HG03139 (cell line): ENCODE data around the gene ATP5MC2.
"Not testable (repeated sequence)": the region's sequence is repeated elsewhere in the genome, so short reads cannot be mapped to it uniquely, and the experiment has no call there.

Experiments
- ATAC-seq: cut with Tn5 transposase; IDR thresholded peaks from one replicate; pipeline ENCODE4 v1.9.1; 2021; ENCODE audit not compliant: unreplicated experiment

Gene ATP5MC2

GRCh38 chr12:53675701-53676607 is at the start of gene ATP5MC2:
ATP5MC2 (minus strand) TSS chr12:53676083; CDS start chr12:53672614, 3,469 bp downstream.
- ATAC-seq, result peak; percentile 90

GRCh38 chr12:53722450-53723041 is 46.7 kb upstream of the ATP5MC2 start:
- no peak for ATAC-seq

- ATAC-seq, result no peak
These were observed 45.1 kb upstream of the ATP5MC2 start for GRCh38 chr12:53720946-53721345.

GRCh38 chr12:53719649-53720048 is 43.8 kb upstream of the ATP5MC2 start:
- no peak for ATAC-seq

- not testable (repeated sequence) for ATAC-seq
These were observed 42.7 kb upstream of the ATP5MC2 start for GRCh38 chr12:53718567-53718966.

GRCh38 chr12:53717319-53717718 is 41.4 kb upstream of the ATP5MC2 start:
- ATAC-seq, result no peak

- ATAC-seq, result no peak
These were observed 38.1 kb upstream of the ATP5MC2 start for GRCh38 chr12:53714004-53714403.

GRCh38 chr12:53713516-53713915 is 37.6 kb upstream of the ATP5MC2 start:
- ATAC-seq, result no peak

GRCh38 chr12:53712059-53712643 is 36.3 kb upstream of the ATP5MC2 start:
- no peak for ATAC-seq

- no peak for ATAC-seq
These were observed 34.2 kb upstream of the ATP5MC2 start for GRCh38 chr12:53710091-53710490.

- ATAC-seq, result no peak
These were observed 33.8 kb upstream of the ATP5MC2 start for GRCh38 chr12:53709671-53710070.

- no peak for ATAC-seq
These were observed 30.2 kb upstream of the ATP5MC2 start for GRCh38 chr12:53706080-53706479.

GRCh38 chr12:53703756-53704155 is 27.9 kb upstream of the ATP5MC2 start:
- ATAC-seq, result no peak

- ATAC-seq, result no peak
These were observed 25.8 kb upstream of the ATP5MC2 start for GRCh38 chr12:53701518-53702264.

- ATAC-seq, result no peak
These were observed 24.7 kb upstream of the ATP5MC2 start for GRCh38 chr12:53700567-53700966.

GRCh38 chr12:53699678-53700025 is 23.8 kb upstream of the ATP5MC2 start:
- no peak for ATAC-seq

- ATAC-seq, result no peak
These were observed 23.2 kb upstream of the ATP5MC2 start for GRCh38 chr12:53698948-53699677.

GRCh38 chr12:53696655-53697331 is 20.9 kb upstream of the ATP5MC2 start:
- no peak for ATAC-seq

- no peak for ATAC-seq
These were observed 20.4 kb upstream of the ATP5MC2 start for GRCh38 chr12:53696285-53696654.
